ENCODE data around the gene EFCAB7.

The EFCAB7 gene

GRCh38 chr1:63603810-63604209, 80.5 kb downstream of the EFCAB7 start:
- DNase-seq (ENCODE audit: low read depth in 2 of 2): no peak

- DNase-seq (ENCODE audit: low read depth in 2 of 2): no peak
These were observed 84.0 kb downstream of the EFCAB7 start for GRCh38 chr1:63607322-63607721.

- no peak for DNase-seq (ENCODE audit: low read depth in 2 of 2)
These were observed 87.9 kb downstream of the EFCAB7 start for GRCh38 chr1:63611231-63611630.

- no peak for DNase-seq (ENCODE audit: low read depth in 2 of 2)
These were observed 89.2 kb downstream of the EFCAB7 start for GRCh38 chr1:63612564-63612963.

GRCh38 chr1:63612971-63613370, 89.6 kb downstream of the EFCAB7 start:
- no peak for DNase-seq (ENCODE audit: low read depth in 2 of 2)

- peak; percentile 14 to 28 for DNase-seq (ENCODE audit: low read depth in 2 of 2)
These were observed 92.6 kb downstream of the EFCAB7 start for GRCh38 chr1:63615768-63616420.

- DNase-seq (ENCODE audit: low read depth in 2 of 2): no peak
These were observed 94.1 kb downstream of the EFCAB7 start for GRCh38 chr1:63617450-63617849.

- DNase-seq (ENCODE audit: low read depth in 2 of 2): no peak
These were observed 94.7 kb downstream of the EFCAB7 start for GRCh38 chr1:63618011-63618410.

GRCh38 chr1:63619558-63619957, 96.2 kb downstream of the EFCAB7 start:
- DNase-seq (ENCODE audit: low read depth in 2 of 2): no peak

GRCh38 chr1:63620671-63621070, 97.3 kb downstream of the EFCAB7 start:
- DNase-seq (ENCODE audit: low read depth in 2 of 2): no peak

GRCh38 chr1:63621075-63621474, 97.8 kb downstream of the EFCAB7 start:
- DNase-seq (ENCODE audit: low read depth in 2 of 2): no peak

GRCh38 chr1:63621698-63622097, 98.4 kb downstream of the EFCAB7 start:
- DNase-seq (ENCODE audit: low read depth in 2 of 2): no peak
